Measurements from ENCODE around the gene ZSCAN10.

The ZSCAN10 gene

DNA sequence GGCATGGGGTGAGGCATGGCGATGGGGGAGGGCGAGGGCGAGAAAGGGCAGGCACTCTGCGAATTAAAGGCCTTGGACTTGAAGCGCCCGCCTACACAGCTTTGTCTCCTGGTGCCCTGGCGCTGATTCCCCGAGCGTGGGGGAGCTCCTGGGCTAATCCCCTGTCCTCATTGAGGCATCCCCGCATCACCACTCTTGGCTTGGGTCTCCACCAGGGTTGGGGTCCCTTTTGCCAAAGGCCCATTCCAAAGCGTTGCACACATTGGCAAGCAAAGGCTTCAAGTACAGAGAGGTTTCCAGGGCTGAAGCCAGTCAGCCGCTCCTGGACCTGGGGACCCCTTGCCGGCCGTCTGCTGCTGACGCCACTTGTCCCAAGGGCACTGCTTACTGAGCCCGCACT is 21.3 kb upstream of the ZSCAN10 start:
- TF ChIP-seq ZBTB7A (IDR thresholded peaks at IDR 0.05; ENCODE audit: low read depth) (no peak), EGR1 (IDR thresholded peaks at IDR 0.05) (no peak), FOXM1 (IDR thresholded peaks at IDR 0.05; ENCODE audit: borderline replicate concordance, low read depth) (no peak), CEBPB (IDR thresholded peaks at IDR 0.05) (no peak), NFIC (IDR thresholded peaks at IDR 0.05) (no peak), TAF1 (IDR thresholded peaks at IDR 0.05; ENCODE audit: low read depth) (no peak), EP300 (IDR thresholded peaks at IDR 0.05; ENCODE audit: borderline replicate concordance) (no peak), YY1 (IDR thresholded peaks at IDR 0.05; ENCODE audit: low read depth) (no peak), CREB1 (IDR thresholded peaks at IDR 0.05; ENCODE audit: low read depth) (no peak), TEAD4 (IDR thresholded peaks at IDR 0.05) (no peak), RAD21 (IDR thresholded peaks at IDR 0.05; ENCODE audit: low read depth) (no peak), TCF12 (IDR thresholded peaks at IDR 0.05; ENCODE audit: low read depth) (no peak)
- TF ChIP-seq, protein P1, sequence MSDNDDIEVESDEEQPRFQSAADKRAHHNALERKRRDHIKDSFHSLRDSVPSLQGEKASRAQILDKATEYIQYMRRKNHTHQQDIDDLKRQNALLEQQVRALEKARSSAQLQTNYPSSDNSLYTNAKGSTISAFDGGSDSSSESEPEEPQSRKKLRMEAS (IDR thresholded peaks at IDR 0.05), result no peak
- TF ChIP-seq, protein P2, sequence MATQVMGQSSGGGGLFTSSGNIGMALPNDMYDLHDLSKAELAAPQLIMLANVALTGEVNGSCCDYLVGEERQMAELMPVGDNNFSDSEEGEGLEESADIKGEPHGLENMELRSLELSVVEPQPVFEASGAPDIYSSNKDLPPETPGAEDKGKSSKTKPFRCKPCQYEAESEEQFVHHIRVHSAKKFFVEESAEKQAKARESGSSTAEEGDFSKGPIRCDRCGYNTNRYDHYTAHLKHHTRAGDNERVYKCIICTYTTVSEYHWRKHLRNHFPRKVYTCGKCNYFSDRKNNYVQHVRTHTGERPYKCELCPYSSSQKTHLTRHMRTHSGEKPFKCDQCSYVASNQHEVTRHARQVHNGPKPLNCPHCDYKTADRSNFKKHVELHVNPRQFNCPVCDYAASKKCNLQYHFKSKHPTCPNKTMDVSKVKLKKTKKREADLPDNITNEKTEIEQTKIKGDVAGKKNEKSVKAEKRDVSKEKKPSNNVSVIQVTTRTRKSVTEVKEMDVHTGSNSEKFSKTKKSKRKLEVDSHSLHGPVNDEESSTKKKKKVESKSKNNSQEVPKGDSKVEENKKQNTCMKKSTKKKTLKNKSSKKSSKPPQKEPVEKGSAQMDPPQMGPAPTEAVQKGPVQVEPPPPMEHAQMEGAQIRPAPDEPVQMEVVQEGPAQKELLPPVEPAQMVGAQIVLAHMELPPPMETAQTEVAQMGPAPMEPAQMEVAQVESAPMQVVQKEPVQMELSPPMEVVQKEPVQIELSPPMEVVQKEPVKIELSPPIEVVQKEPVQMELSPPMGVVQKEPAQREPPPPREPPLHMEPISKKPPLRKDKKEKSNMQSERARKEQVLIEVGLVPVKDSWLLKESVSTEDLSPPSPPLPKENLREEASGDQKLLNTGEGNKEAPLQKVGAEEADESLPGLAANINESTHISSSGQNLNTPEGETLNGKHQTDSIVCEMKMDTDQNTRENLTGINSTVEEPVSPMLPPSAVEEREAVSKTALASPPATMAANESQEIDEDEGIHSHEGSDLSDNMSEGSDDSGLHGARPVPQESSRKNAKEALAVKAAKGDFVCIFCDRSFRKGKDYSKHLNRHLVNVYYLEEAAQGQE (IDR thresholded peaks at IDR 0.05; ENCODE audit: low read depth), result no peak
- TF ChIP-seq, protein P3, sequence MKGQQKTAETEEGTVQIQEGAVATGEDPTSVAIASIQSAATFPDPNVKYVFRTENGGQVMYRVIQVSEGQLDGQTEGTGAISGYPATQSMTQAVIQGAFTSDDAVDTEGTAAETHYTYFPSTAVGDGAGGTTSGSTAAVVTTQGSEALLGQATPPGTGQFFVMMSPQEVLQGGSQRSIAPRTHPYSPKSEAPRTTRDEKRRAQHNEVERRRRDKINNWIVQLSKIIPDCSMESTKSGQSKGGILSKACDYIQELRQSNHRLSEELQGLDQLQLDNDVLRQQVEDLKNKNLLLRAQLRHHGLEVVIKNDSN (IDR thresholded peaks at IDR 0.05), result no peak

DNA sequence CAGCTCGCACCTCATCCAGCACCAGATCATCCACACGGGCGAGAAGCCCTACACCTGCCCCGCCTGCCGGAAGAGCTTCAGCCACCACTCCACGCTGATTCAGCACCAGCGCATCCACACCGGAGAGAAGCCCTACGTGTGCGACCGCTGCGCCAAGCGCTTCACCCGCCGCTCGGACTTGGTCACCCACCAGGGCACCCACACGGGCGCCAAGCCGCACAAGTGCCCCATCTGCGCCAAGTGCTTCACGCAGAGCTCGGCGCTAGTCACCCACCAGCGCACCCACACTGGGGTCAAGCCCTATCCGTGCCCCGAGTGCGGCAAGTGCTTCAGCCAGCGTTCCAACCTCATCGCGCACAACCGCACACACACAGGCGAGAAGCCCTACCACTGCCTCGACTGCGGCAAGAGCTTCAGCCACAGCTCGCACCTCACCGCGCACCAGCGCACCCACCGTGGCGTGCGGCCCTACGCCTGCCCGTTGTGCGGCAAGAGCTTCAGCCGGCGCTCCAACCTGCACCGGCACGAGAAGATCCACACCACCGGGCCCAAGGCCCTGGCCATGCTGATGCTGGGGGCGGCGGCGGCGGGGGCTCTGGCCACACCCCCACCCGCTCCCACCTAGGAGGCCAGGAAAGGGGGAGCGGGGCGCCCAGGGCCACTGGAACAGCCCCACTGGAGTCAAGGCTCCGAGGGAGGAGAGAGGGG is 20.8 kb upstream of the ZSCAN10 start:
- TF ChIP-seq, protein P3 (IDR thresholded peaks at IDR 0.05), result no peak
- no peak for TF ChIP-seq TEAD4 (IDR thresholded peaks at IDR 0.05)
- TF ChIP-seq CEBPB (IDR thresholded peaks at IDR 0.05), result no peak
- TF ChIP-seq, protein P1 (IDR thresholded peaks at IDR 0.05), result no peak
- no peak for TF ChIP-seq FOXM1 (IDR thresholded peaks at IDR 0.05; ENCODE audit: borderline replicate concordance, low read depth)
- no peak for TF ChIP-seq YY1 (IDR thresholded peaks at IDR 0.05; ENCODE audit: low read depth)
- TF ChIP-seq NFIC (IDR thresholded peaks at IDR 0.05), result no peak
- TF ChIP-seq TAF1 (IDR thresholded peaks at IDR 0.05; ENCODE audit: low read depth), result no peak
- TF ChIP-seq ZBTB7A (IDR thresholded peaks at IDR 0.05; ENCODE audit: low read depth), result no peak
- TF ChIP-seq CREB1 (IDR thresholded peaks at IDR 0.05; ENCODE audit: low read depth), result no peak
- no peak for TF ChIP-seq RAD21 (IDR thresholded peaks at IDR 0.05; ENCODE audit: low read depth)
- no peak for TF ChIP-seq EP300 (IDR thresholded peaks at IDR 0.05; ENCODE audit: borderline replicate concordance)
- TF ChIP-seq EGR1 (IDR thresholded peaks at IDR 0.05), result no peak
- TF ChIP-seq TCF12 (IDR thresholded peaks at IDR 0.05; ENCODE audit: low read depth), result no peak
- TF ChIP-seq, protein P2 (IDR thresholded peaks at IDR 0.05; ENCODE audit: low read depth), result no peak

- no peak for TF ChIP-seq TCF12 (IDR thresholded peaks at IDR 0.05; ENCODE audit: low read depth)
- TF ChIP-seq ZBTB7A (IDR thresholded peaks at IDR 0.05; ENCODE audit: low read depth), result no peak
- TF ChIP-seq, protein P2 (IDR thresholded peaks at IDR 0.05; ENCODE audit: low read depth), result no peak
- TF ChIP-seq, protein P3 (IDR thresholded peaks at IDR 0.05), result no peak
- TF ChIP-seq TEAD4 (IDR thresholded peaks at IDR 0.05), result no peak
- TF ChIP-seq TAF1 (IDR thresholded peaks at IDR 0.05; ENCODE audit: low read depth), result no peak
- no peak for TF ChIP-seq FOXM1 (IDR thresholded peaks at IDR 0.05; ENCODE audit: borderline replicate concordance, low read depth)
- no peak for TF ChIP-seq YY1 (IDR thresholded peaks at IDR 0.05; ENCODE audit: low read depth)
- TF ChIP-seq, protein P1 (IDR thresholded peaks at IDR 0.05), result no peak
- TF ChIP-seq EP300 (IDR thresholded peaks at IDR 0.05; ENCODE audit: borderline replicate concordance), result no peak
- TF ChIP-seq NFIC (IDR thresholded peaks at IDR 0.05), result no peak
- TF ChIP-seq CEBPB (IDR thresholded peaks at IDR 0.05), result no peak
- TF ChIP-seq EGR1 (IDR thresholded peaks at IDR 0.05), result no peak
These were observed 20.2 kb upstream of the ZSCAN10 start for GRCh38 chr16:3119286-3119685.
